Prostate gland (tissue), 2 donors: ENCODE measurements around the gene ARL3. TPM values are rescaled to one million over a fixed set of nuclear protein-coding genes. Genes with fewer than 3 reads are reported as not detected.
A peak's percentile ranks its signal among the peaks of the same experiment; 100 is the strongest.

ENCODE experiments used
- DNase-seq: peaks from one replicate; pipeline ENCODE4 v3.0.0-alpha.2; 2019; ENCODE audit warnings: low spot score
- H3K27ac ChIP-seq, 2 donors: fragments of 200-600 bp; sonication (generic); 2 replicates each; pipeline ENCODE4 v1.5.1; 2017 to 2019
- H3K27me3 ChIP-seq: fragments of 200-600 bp; sonication (generic); replicated peaks from 2 replicates; pipeline ENCODE4 v1.5.1; 2019; ENCODE audit not compliant: insufficient read depth
- H3K36me3 ChIP-seq, 2 donors: fragments of 200-600 bp; sonication (generic); 1 replicate in 1 of 2; 2 replicates in 1 of 2; pipeline versions ENCODE4 v1.5.1 to v1.8.1; 2017 to 2019
- H3K4me1 ChIP-seq: fragments of 200-600 bp; sonication (generic); replicated peaks from 2 replicates; pipeline ENCODE4 v1.5.1; 2019
- H3K4me3 ChIP-seq, 2 donors: fragments of 200-600 bp; sonication (generic); 2 replicates each; pipeline ENCODE4 v1.5.1; 2017 to 2019
- H3K9me3 ChIP-seq: fragments of 200-600 bp; sonication (generic); 2 replicates; pipeline ENCODE4 v1.5.1; 2017
- CTCF ChIP-seq, 4 experiments: fragments of 200-600 bp in 2 of 4; fragments of 450-650 bp in 2 of 4; sonication (generic) in 2 of 4; IDR thresholded peaks; 1 replicate in 3 of 4; 2 replicates in 1 of 4; pipeline ENCODE4 v1.5.1; 2016 to 2019; ENCODE audit warnings: antibody characterized with exemption in 4 of 4, mild to moderate bottlenecking in 2 of 4, moderate library complexity in 2 of 4
- POLR2A ChIP-seq: fragments of 450-650 bp; IDR thresholded peaks from one replicate; pipeline ENCODE4 v1.6.1; 2016; ENCODE audit warnings: antibody characterized with exemption, mild to moderate bottlenecking
- POLR2AphosphoS5 ChIP-seq: sonication (generic); formaldehyde crosslinking; IDR thresholded peaks from one replicate; pipeline ENCODE4 v1.6.1; 2017; ENCODE audit warnings: antibody characterized with exemption
- WGBS: methylation state at CpG from one replicate; pipeline ENCODE4 v1.1.5; 2018; 5-methylcytosine and 5-hydroxymethylcytosine counted together
- intact Hi-C: fragments of 100-400 bp; cut with DNase I; formaldehyde crosslinking; loops from one replicate; pipeline ENCODE4 v1.14.2; 2022
- total RNA-seq, 2 donors: library from RNA; depleted of rRNA; stranded (reverse); fragments of >200 nt; gene quantifications; one replicate each; pipeline ENCODE4 v1.1.0, GENCODE V29; 2016

ARL3 gene
- total RNA-seq, 2 donors from 2014 or later: 8.0 to 8.5 TPM

DNA sequence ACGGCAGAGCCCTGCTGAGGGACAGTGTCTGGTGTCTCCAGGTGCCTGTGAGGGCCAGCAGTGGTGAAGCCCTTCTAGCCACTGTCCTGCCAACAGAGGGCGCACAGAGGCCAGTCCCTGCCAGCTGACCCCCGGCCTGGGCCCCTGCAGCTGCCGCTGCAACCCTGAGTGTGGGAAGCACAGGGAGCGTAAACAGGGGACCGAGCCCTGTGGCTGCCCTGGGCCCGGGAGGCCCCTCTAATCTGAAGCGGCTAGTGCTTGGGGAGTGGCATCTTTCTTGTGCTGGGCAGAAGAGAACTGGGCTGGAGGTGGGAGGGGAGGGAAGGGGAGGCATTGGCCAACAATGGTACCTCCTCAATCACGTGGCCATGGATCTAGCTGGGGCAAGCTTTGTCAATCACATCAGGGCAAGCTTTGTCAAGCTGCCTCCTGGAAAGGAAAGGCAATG, 35.3 kb downstream of the ARL3 start:
- TF ChIP-seq POLR2A (no peak), CTCF (IDR thresholded peaks at IDR 0.05) (peak; percentile 24 to 73 (median 46)), POLR2AphosphoS5 (no peak)
- H3K9me3 ChIP-seq: no peaks in the 10 kb centered on the region
- H3K4me3 ChIP-seq: no peak overlapping the region
- intact Hi-C loops: no loop called here
- no peaks in the 10 kb centered on the region for H3K27me3 ChIP-seq
- DNase-seq: peak; percentile 49
- peak overlapping the region; percentile 16 to 33 for H3K27ac ChIP-seq
- 15% methylated on average over 9 of the region's 9 CpGs for WGBS
- peaks cover 21% of the 10 kb centered on the region for H3K4me1 ChIP-seq
- H3K36me3 ChIP-seq: no peaks in the 10 kb centered on the region

GRCh38 chr10:102678068-102678400, 36.2 kb downstream of the ARL3 start:
- Histone ChIP-seq H3K36me3 (no peaks in the 10 kb centered on the region), H3K9me3 (no peaks in the 10 kb centered on the region), H3K27ac (peak overlapping the region in 1 of 2 donors; percentile 33), H3K27me3 (no peaks in the 10 kb centered on the region), H3K4me1 (peaks cover 21% of the 10 kb centered on the region), H3K4me3 (no peak overlapping the region)
- 26% methylated on average over 9 of the region's 9 CpGs for WGBS
- DNase-seq: no peak
- TF ChIP-seq POLR2AphosphoS5: no peak
- no peak for TF ChIP-seq POLR2A
- intact Hi-C loops: no loop called here

- H3K4me1 ChIP-seq: peaks cover 21% of the 10 kb centered on the region
- DNase-seq: no peak
- 44% methylated on average over 9 of the region's 9 CpGs for WGBS
Measured at GRCh38 chr10:102677331-102678067, 36.7 kb downstream of the ARL3 start.

GRCh38 chr10:102676534-102677315, 37.5 kb downstream of the ARL3 start:
- no peak for TF ChIP-seq CTCF (IDR thresholded peaks at IDR 0.05)
- TF ChIP-seq POLR2AphosphoS5: no peak
- TF ChIP-seq POLR2A: no peak
- no peaks in the 10 kb centered on the region for H3K27me3 ChIP-seq
- H3K36me3 ChIP-seq: no peaks in the 10 kb centered on the region
- no peak overlapping the region for H3K4me3 ChIP-seq
- intact Hi-C loops: no loop called here
- H3K27ac ChIP-seq: peak overlapping the region; percentile 52 to 68
- H3K4me1 ChIP-seq: peaks cover 21% of the 10 kb centered on the region
- no peak for DNase-seq
- 51% methylated on average over 9 of the region's 9 CpGs for WGBS
- H3K9me3 ChIP-seq: no peaks in the 10 kb centered on the region

More at GRCh38 chr10:102677331-102678067, 36.7 kb downstream of the ARL3 start:
- TF ChIP-seq POLR2A (no peak), CTCF (IDR thresholded peaks at IDR 0.05) (no peak), POLR2AphosphoS5 (no peak)
- Histone ChIP-seq H3K27me3 (no peaks in the 10 kb centered on the region), H3K27ac (peak overlapping the region; percentile 33 to 68), H3K4me3 (no peak overlapping the region), H3K36me3 (no peaks in the 10 kb centered on the region), H3K9me3 (no peaks in the 10 kb centered on the region)
- intact Hi-C loops: no loop called here

DNA sequence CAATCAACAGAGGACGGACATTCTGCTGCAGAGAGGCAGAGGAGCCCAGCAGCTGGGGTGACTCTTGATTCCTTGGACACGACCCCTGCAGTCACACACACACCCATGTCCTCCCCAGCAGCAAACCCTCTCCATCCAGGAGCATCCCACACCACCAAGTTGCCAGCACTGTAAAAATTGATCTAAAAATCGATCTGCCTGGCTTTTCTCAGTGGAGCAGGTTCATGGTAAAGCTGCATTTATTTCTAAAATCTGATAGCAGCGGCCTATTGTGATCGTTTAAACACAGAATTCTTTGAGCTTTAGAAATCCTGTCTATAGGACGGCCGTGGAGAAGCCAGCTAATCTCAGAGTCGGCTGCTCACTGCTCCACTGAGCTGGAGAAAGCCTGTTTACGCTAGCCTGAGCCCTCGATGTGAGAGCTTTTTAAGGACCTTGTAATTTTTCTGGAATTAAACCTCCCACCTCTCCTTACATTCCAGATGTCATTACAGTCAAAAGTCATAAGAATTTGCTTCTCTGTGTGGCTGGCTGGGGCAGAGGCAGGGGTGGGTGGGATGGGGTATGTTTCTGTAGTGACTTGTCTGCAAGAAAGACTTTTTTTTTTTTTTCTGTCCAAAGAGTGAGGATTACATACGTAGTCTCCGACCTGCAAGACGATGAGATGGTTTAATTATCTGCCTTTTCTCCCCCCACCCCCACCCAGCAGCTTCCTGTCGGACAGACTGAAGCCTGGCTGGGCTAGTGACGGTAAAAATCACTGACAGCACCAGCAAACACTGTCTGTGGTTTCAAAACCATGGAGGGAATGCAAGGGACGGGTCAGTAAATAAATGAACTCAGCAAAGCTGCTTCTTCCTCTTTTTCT, 38.3 kb downstream of the ARL3 start:
- H3K27me3 ChIP-seq: no peaks in the 10 kb centered on the region
- peak overlapping the region; percentile 52 to 68 for H3K27ac ChIP-seq
- intact Hi-C loops: no loop called here
- no peak for DNase-seq
- WGBS: 15% methylated on average over 16 of the region's 16 CpGs
- H3K9me3 ChIP-seq: no peaks in the 10 kb centered on the region
- no peaks in the 10 kb centered on the region for H3K36me3 ChIP-seq
- H3K4me1 ChIP-seq: peaks cover 21% of the 10 kb centered on the region
- H3K4me3 ChIP-seq: no peak overlapping the region
- TF ChIP-seq POLR2A (no peak), CTCF (IDR thresholded peaks at IDR 0.05) (no peak), POLR2AphosphoS5 (peak; percentile 44)
